ENCODE data around the gene RAB3IL1.

Gene RAB3IL1

DNA sequence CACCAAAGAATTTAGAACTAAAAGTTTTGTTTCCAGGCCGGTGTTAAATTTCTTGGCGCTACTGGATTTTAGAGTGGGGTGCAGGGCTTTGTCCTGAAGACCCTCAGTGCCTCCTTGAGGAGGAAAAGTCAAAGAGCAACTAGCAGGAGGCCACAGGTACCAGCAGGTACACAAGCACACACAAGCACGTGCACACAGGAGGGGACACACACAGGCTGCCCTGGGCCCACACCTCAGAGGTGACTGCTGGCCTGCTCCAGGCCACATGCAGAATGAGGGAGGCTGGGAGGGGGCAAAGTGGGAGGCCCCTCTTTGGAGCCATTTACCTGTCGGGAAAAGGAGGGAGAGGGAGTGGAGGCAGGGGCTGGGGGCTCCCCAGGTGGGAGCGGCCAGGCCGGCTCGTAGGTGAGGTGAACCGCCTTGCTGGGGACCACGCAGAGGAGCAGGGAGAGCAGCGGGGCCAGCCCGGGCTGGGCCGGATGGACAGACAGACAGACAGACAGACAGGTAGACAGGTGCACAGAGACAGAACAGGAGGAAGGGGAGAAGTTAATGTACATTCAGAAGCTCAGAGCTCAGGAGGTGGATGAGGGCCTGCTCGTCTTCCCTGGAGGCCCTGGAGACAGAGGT lies 12.2 kb downstream of the RAB3IL1 start:
- H3K4me2 ChIP-seq (ENCODE audit: low read depth, low read length, poor library complexity, severe bottlenecking): no peak overlapping the region
- no peak overlapping the region for H3K9ac ChIP-seq (ENCODE audit: low read length)
- no peaks in the 10 kb centered on the region for H4K20me1 ChIP-seq (ENCODE audit: low read depth, low read length)
- no peaks in the 10 kb centered on the region for H3K79me2 ChIP-seq (ENCODE audit: insufficient read depth, low read length)
- TF ChIP-seq, protein P1, sequence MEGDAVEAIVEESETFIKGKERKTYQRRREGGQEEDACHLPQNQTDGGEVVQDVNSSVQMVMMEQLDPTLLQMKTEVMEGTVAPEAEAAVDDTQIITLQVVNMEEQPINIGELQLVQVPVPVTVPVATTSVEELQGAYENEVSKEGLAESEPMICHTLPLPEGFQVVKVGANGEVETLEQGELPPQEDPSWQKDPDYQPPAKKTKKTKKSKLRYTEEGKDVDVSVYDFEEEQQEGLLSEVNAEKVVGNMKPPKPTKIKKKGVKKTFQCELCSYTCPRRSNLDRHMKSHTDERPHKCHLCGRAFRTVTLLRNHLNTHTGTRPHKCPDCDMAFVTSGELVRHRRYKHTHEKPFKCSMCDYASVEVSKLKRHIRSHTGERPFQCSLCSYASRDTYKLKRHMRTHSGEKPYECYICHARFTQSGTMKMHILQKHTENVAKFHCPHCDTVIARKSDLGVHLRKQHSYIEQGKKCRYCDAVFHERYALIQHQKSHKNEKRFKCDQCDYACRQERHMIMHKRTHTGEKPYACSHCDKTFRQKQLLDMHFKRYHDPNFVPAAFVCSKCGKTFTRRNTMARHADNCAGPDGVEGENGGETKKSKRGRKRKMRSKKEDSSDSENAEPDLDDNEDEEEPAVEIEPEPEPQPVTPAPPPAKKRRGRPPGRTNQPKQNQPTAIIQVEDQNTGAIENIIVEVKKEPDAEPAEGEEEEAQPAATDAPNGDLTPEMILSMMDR (IDR thresholded peaks at IDR 0.05; ENCODE audit: insufficient read depth, low read length, poor library complexity, severe bottlenecking): no peak
- TF ChIP-seq EZH2phosphoT487 (conservative IDR thresholded peaks at IDR 0.05; ENCODE audit: low read length): no peak
- H2AFZ ChIP-seq (ENCODE audit: low read depth, low read length, severe bottlenecking): no peak overlapping the region
- H3K36me3 ChIP-seq (ENCODE audit: low read length): no peaks in the 10 kb centered on the region
- H3K9me3 ChIP-seq (ENCODE audit: insufficient read depth, low read length): no peaks in the 10 kb centered on the region
- no peaks in the 10 kb centered on the region for H3F3A ChIP-seq (ENCODE audit: insufficient read depth)
- H3K27me3 ChIP-seq (ENCODE audit: low read length): no peaks in the 10 kb centered on the region
- no peak overlapping the region for H3K27ac ChIP-seq (ENCODE audit: low read depth, low read length)
- no peak overlapping the region for H3K4me3 ChIP-seq (ENCODE audit: insufficient read depth, low read length, poor library complexity, severe bottlenecking)
- no peaks in the 10 kb centered on the region for H3K9me2 ChIP-seq (replicated peaks; ENCODE audit: insufficient read depth, low read length)

DNA sequence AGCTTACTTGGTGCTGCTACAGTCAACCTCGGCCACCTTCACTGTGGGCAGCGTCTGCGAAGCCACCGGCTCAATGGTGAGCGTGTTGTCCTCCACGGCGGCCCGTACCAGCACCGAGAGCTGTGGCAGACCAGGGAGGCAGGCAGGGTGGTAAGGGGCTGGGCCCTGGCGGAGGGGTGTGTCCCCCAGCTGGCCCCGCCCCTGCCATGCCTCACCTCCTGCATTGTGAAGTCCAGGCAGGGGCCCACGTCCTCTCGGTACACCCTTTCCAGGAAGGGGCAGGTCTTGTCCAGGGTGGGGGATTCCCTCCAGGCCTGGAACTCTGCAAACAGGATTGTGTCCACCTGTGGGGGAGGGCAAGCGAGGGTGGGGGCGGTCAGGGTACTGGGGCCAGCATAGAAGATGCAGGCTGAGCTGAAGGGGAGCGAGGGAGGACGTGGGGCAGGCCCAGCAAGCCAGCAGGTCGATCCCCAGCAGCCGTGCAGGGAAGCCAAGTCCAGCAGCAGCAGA lies 12.8 kb downstream of the RAB3IL1 start:
- H3K9me3 ChIP-seq (ENCODE audit: insufficient read depth, low read length): no peaks in the 10 kb centered on the region
- no peak overlapping the region for H3K4me2 ChIP-seq (ENCODE audit: low read depth, low read length, poor library complexity, severe bottlenecking)
- H3K27ac ChIP-seq (ENCODE audit: low read depth, low read length): no peak overlapping the region
- TF ChIP-seq, protein P1 (IDR thresholded peaks at IDR 0.05; ENCODE audit: insufficient read depth, low read length, poor library complexity, severe bottlenecking): no peak
- no peak for TF ChIP-seq EZH2phosphoT487 (conservative IDR thresholded peaks at IDR 0.05; ENCODE audit: low read length)
- no peak overlapping the region for H3K4me3 ChIP-seq (ENCODE audit: insufficient read depth, low read length, poor library complexity, severe bottlenecking)
- no peaks in the 10 kb centered on the region for H3K79me2 ChIP-seq (ENCODE audit: insufficient read depth, low read length)
- H2AFZ ChIP-seq (ENCODE audit: low read depth, low read length, severe bottlenecking): no peak overlapping the region
- H4K20me1 ChIP-seq (ENCODE audit: low read depth, low read length): no peaks in the 10 kb centered on the region
- H3K9me2 ChIP-seq (replicated peaks; ENCODE audit: insufficient read depth, low read length): no peaks in the 10 kb centered on the region
- no peaks in the 10 kb centered on the region for H3K36me3 ChIP-seq (ENCODE audit: low read length)
- H3K27me3 ChIP-seq (ENCODE audit: low read length): no peaks in the 10 kb centered on the region
- H3F3A ChIP-seq (ENCODE audit: insufficient read depth): no peaks in the 10 kb centered on the region
- H3K9ac ChIP-seq (ENCODE audit: low read length): no peak overlapping the region

DNA sequence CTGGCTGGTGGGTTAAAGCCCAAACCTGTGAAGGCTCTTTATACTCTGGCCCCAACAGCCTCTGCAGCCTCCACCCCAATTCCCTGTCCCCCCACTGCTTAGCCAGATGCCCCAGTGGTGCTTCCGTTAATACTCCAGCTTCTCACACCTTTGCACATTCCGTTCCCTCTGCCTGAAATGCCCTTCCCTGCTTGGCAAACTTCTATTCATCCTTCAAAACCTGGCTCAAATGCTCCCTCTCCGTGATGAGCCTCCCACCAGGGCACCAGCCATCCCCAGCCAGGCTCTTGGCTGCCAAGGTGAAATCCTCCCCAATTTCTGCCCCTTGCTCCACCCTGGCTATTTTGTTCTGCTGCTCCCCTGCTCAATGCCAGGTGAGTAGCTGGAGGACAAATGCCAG lies 13.5 kb downstream of the RAB3IL1 start:
- Histone ChIP-seq H3K4me3 (ENCODE audit: insufficient read depth, low read length, poor library complexity, severe bottlenecking) (no peak overlapping the region), H3K4me2 (ENCODE audit: low read depth, low read length, poor library complexity, severe bottlenecking) (no peak overlapping the region), H2AFZ (ENCODE audit: low read depth, low read length, severe bottlenecking) (no peak overlapping the region)

More for the DNA sequence above, 13.5 kb downstream of the RAB3IL1 start:
- no peaks in the 10 kb centered on the region for H3F3A ChIP-seq (ENCODE audit: insufficient read depth)
- no peak overlapping the region for H3K27ac ChIP-seq (ENCODE audit: low read depth, low read length)
- no peaks in the 10 kb centered on the region for H3K9me2 ChIP-seq (replicated peaks; ENCODE audit: insufficient read depth, low read length)
- no peaks in the 10 kb centered on the region for H3K27me3 ChIP-seq (ENCODE audit: low read length)
- no peak overlapping the region for H3K9ac ChIP-seq (ENCODE audit: low read length)
- no peaks in the 10 kb centered on the region for H3K79me2 ChIP-seq (ENCODE audit: insufficient read depth, low read length)
- no peaks in the 10 kb centered on the region for H4K20me1 ChIP-seq (ENCODE audit: low read depth, low read length)
- H3K9me3 ChIP-seq (ENCODE audit: insufficient read depth, low read length): no peaks in the 10 kb centered on the region
- no peaks in the 10 kb centered on the region for H3K36me3 ChIP-seq (ENCODE audit: low read length)
- TF ChIP-seq, protein P1 (IDR thresholded peaks at IDR 0.05; ENCODE audit: insufficient read depth, low read length, poor library complexity, severe bottlenecking): no peak

Data from SU-DHL-6 (cell line).